ENCODE measurements around the gene DDX3Y.

GRCh38 chrY:12905517-12905872, 827 bp downstream of the DDX3Y start:
- TF ChIP-seq YY1 (IDR thresholded peaks at IDR 0.05; ENCODE audit: low read depth, low read length) (no peak), SMAD1 (IDR thresholded peaks at IDR 0.05; ENCODE audit: low read depth, partially characterized antibody) (no peak), EP300 (IDR thresholded peaks at IDR 0.05; ENCODE audit: borderline replicate concordance in 1 of 2, control insufficient read depth in 1 of 2, low read depth in 2 of 2, low read length in 2 of 2) (no peak), EZH2 (IDR thresholded peaks at IDR 0.05; ENCODE audit: borderline replicate concordance, control insufficient read depth, low read depth, low read length) (no peak), NR2F1 (conservative IDR thresholded peaks at IDR 0.05) (no peak), BCL3 (IDR thresholded peaks at IDR 0.05; ENCODE audit: borderline replicate concordance, insufficient read depth, low read depth, low read length, poor library complexity, severe bottlenecking) (no peak), CTCF (IDR thresholded peaks at IDR 0.05 in 2 of 3, conservative IDR thresholded peaks at IDR 0.05 in 1 of 3; ENCODE audit: control insufficient read depth in 2 of 3, extremely low read depth in 1 of 3, insufficient read depth in 1 of 3, low read depth in 3 of 3, low read length in 3 of 3) (no peak), CUX1 (IDR thresholded peaks at IDR 0.05; ENCODE audit: insufficient replicate concordance, low read depth, low read length) (no peak), RFX5 (IDR thresholded peaks at IDR 0.05; ENCODE audit: low read depth, low read length) (no peak)

Measured in GM12878 (cell line).